Activated CD8-positive, alpha-beta memory T cell treated with anti-CD3 and anti-CD28 coated beads for 24 hours (primary cell): ENCODE data around the gene FAM241A.
"Not testable (repeated sequence)": the region's sequence is repeated elsewhere in the genome, so short reads cannot be mapped to it uniquely, and the experiment has no call there.

Experiments
- DNase-seq: peaks from one replicate; pipeline ENCODE4 v3.0.0-alpha.2; 2020

The FAM241A gene

DNA sequence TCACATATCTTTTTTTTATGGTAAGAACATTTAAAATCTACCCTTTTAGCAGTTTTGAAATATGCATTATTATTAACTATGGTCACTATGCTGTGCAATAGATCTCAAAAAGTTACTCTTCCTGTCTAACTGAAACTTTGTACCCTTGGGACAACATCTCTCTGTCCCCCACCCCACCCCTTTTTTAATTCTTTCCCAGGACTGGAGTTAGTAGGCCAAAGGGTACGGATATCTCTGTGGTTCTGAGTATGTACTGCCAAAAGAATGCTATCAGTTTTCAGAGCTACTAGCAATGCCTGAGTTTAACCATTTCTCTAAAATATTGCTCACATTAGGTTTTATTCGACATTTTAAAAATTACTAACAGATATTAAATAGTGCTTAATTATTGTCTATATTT, 4.7 kb upstream of the FAM241A start:
- DNase-seq, result no peak

DNA sequence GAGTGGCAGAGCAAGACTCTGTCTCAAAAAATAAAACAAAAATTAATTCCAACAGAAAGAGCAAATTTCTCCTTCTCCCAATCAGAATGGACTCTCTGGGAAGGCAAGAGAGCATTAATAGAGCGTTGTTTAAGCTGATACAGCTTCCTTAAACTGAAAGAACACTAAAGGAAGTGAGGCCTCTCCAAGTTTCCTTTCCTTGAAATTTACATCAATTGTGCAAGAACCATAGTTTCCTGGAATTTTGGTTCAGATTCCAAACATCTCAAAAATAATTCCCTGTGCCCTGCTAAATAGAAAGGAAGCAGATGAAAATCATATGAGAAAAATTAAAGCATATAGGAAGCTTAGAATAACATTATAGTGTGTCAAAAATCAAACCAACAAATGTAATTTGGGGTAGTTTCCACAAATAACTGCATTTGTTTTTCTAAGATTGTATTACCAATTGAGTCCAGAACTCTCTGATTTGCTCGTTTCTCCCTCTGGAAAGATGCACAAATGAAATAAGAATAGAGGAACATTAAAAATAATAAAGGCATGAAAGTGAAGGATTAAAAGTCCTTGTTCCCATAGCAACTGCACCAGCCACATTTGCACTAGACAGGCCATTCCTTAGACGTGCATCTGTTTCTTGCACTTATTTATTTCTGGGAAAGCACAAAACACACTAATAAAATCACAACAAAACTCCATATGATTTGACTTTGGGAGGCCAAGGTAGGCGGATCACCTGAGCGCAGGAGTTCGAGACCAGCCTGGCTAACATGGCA, 3.7 kb upstream of the FAM241A start:
- DNase-seq, result no peak

DNA sequence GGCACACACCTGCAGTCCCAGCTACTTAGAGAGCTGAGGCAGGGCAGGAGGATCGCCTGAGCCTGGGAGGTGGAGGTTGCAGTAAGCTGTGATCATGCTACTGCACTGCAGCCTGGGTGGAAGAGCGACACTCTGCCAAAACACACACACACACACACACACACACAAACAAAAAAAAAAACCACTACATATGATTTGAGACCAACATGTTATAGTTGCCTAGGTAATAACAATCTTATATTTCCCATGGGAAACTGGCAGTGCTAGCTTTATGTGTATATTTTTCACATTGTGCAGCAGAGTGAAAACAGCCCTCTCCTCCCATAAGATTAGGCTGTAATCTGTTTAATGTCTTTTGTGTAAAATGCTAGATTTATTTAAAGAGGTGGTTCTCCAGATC, 3.1 kb upstream of the FAM241A start:
- DNase-seq, result no peak

DNA sequence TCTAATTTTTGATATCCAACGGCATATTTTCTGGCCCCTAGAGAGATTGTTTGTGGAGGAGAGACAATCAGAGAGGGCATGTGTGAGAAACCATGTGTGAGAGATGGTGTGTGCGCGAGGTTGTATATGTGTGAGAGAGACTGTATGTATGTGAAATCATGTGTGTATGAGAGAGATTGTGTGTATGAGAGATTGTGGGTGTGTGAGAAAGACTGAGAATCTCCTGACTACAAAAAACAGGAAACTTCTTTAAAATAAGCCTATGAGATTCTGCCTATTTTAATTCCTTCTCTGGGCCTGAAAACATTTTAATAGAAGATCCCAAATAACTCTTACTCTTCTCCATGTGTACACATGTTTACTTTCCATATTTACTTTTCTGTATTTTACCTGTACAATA, 1.5 kb upstream of the FAM241A start:
- DNase-seq, result no peak

DNA sequence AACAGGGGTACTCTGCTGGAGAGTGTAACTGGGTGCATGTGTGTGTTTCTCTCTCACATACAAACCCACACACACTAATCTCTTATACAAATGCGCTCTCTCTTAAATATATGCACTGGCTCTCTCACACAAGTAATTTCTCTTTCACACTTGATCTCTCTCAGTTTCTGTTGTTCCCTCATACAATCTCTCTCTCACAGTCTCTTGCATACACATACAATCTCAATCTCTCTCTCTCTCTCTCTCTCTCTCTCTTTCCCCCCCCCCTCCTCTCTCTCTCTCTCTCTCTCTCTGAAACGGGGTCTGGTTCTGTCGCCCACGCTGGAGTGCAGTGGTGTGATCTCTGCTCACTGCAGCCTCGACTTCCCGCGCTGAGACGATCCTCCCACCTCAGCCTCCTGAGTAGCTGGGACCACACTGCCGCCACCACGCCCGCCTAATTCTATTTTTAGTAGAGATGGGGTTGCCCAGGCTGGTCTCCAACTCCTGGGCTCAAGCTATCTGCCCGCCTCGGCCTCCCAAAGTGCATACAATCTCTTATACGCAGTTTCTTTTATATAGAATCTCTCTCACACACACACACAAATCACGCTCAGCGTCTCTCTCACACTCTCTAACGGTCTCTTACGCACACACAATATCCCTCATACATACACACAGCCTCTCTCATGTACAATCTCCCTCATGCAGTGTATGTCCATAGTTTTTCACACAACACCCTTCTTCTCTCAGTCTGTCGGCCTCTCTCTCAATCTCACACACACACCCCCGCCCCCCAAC, 518 bp upstream of the FAM241A start:
- no peak for DNase-seq

DNA sequence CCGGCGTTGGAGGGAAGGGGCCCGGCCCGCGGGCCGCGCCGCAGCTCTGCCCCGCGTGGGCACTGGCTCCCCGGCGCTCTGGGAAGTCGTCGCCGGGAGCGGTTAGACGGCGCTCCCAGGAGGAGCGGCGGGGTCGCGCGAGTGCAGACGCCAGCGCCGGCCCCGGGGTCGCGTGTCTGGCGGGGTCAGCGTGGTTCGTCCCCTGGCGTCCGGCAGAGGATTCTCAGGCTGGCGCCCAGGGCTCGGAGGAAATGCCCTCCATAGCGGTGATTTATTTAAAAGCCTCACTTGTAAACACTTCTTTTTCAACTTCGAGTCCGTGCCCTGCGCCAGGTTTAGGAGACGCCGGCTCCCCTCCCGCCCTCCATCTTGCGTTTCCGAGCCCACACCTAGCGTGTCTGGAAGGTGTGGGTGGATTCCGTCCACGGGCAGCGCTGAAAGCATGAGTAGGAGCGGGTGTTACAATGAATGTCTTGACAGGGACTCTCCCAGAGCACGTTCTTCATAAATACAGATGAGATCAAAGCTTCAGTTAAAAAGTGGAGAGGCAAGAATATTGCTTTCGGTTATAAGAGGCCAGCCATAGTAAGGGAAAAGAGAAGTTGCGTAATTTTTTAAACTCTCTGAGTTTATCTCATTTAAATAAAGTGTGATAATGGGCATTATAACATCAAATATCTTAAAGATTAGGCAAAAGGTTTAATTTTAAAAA, 692 bp downstream of the FAM241A start:
- peak; percentile 88 for DNase-seq

DNA sequence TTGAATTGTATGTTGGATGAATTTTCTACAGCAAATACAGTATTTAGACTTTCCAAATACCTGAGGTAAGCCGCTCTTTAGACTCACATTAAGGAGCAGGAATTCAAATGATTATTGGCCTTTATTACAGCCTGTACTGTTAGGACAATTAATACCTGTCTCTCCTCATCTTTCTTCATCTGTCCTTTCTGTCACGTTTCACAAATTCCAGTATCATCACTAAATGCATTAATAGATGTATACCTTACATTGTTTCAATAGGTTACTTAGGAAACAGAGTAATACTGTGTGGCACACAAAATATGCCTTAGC, 1.2 kb downstream of the FAM241A start:
- no peak for DNase-seq

DNA sequence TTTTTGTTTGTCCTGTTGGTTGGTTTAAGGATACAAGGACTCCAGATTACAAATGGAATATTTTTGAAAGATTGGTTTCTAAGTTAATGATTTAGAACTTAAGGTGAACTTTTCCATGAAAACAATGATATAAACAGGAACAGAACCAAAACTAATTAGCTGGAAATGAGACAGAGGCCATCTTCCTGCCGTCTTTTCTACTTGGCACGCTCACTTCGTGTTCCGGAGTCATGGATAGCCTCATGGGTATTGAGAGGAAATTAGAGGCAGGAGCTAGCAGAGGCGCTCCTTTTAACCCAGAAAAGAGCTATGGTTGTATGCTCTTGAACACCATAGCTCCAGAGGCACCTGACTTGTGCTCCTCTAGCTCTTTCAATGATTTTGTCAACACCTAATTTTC, 2.4 kb downstream of the FAM241A start:
- no peak for DNase-seq

DNA sequence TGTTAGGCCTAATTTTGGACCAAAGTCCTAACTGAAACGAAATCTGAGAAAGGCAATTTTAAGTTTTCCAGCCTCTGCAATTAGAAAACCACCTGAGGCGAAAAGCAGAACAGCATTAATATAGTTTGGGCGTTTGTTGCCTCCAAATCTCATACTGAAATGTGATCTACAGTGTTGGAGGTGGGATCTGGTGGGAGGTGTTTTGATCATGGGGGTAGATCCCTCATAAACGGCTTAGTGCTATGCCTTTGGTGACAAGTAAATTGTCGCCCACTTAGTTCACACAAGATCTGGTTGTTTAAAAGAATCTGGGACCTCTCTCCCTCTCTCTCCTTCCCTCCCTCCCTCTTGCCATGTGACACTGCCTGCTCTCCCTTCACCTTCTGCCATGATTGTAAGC, 5.7 kb downstream of the FAM241A start:
- DNase-seq, result no peak

DNA sequence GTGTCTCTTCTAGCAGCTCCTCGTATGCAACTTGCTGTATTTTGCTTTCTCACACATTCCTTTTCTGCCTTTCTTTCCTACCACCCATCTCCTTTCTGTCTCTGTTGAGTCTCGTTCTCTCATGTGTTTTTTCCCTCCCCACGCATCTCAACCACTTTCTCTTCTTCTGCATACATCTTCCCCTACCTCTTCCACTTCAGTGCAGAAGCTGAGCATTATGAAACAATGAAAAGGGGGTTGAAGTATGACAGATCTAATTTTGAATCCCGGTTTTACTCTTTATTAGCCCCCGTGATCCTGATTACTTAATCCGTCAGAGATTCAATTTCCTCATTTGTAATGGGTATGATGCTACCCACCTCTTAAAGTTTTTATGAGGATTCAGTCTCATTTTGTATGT, 7.3 kb downstream of the FAM241A start:
- no peak for DNase-seq

DNA sequence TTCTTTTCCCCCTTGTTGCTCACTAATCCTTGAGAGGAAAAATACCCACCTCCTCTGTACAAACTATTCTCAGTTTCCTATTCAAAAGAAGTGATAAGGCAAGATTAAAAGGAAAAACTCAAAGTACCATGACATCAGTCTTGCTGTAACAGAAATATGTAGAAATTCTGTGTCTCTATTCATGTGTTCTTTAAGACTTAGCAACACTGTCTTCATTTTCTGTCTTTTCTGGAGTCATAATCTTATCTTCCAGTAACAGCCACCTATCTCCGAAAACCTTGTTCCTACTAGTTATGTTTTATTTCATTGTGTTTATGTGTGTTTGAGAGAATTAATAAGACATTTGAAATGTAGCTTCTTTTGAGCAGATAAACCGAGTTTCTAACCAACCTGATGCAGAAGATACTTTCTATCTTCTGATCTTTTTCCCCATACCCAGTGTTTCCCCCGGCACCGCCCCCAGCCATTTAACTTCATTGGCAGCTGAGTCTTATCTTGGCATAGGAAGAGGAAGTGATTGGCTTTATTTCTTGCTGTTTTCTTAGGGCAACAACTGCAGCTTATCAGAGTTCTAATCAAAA, 8.0 kb downstream of the FAM241A start:
- no peak for DNase-seq

DNA sequence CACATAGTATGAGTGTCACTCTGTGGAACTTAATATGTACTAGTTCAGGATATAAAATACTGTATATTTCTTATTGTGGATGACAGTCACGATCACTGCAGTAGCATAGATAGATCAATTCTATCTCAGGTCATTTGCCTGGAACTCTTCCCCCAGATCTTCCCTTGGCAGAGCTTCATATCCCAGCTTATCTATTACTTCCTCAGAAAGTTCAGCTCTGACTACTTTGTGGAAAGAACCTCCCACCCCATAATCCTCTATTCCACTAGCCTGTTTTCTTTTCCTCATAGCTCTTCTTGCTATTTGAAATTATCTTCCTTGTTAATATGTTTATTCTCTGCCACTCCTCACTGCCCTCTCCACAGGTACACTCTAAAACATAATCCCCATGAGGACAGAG, 10.9 kb downstream of the FAM241A start:
- no peak for DNase-seq

DNA sequence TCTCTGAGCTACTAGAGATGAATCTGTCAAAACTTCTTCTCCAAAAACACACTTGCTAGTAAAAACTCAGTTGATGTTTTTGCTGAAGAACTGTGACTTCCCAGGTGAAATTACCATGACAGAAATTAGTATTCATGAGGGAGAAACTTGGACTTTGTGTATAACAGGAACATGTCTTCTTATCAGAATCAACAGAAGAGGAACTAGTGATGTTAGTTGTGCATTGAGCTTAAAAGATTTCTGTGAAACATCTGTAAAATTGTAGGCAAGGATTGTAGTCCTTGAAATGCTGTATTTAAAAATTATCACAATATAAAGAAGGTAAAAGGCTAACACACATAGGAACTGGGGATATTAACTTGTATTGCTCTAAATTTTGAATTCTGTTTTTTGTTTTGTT, 11.3 kb downstream of the FAM241A start:
- DNase-seq, result no peak

DNA sequence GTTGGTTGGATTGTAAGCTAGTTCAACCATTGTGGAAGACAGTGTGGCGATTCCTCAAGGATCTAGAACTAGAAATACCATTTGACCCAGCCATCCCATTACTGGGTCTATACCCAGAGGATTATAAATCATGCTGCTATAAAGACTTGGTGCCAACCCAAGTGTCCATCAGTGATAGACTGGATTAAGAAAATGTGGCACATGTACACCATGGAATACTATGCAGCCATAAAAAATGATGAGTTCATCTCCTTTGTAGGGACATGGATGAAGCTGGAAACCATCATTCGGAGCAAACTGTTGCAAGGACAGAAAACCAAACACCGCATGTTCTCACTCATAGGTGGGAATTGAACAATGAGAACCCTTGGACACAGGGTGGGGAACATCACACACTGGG, 18.5 kb downstream of the FAM241A start:
- not testable (repeated sequence) for DNase-seq

DNA sequence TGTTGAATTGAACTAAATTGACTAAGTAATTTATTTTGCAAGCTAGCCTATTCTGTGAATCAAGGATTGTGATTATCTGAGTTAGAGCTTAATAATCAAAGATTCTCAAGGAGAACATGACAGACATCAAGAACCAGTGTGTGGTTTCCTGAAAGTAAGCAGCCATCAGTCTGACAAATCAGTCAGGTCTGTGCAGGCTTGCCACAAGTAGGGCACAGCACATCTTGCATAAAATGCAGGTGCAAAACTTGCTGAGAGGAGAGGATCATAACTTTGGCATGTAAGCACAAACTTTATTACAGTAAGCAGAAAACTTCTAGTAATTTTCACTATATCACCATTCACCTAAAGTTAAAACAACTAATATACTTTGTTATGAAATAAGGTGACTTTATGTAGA, 22.5 kb downstream of the FAM241A start:
- no peak for DNase-seq

DNA sequence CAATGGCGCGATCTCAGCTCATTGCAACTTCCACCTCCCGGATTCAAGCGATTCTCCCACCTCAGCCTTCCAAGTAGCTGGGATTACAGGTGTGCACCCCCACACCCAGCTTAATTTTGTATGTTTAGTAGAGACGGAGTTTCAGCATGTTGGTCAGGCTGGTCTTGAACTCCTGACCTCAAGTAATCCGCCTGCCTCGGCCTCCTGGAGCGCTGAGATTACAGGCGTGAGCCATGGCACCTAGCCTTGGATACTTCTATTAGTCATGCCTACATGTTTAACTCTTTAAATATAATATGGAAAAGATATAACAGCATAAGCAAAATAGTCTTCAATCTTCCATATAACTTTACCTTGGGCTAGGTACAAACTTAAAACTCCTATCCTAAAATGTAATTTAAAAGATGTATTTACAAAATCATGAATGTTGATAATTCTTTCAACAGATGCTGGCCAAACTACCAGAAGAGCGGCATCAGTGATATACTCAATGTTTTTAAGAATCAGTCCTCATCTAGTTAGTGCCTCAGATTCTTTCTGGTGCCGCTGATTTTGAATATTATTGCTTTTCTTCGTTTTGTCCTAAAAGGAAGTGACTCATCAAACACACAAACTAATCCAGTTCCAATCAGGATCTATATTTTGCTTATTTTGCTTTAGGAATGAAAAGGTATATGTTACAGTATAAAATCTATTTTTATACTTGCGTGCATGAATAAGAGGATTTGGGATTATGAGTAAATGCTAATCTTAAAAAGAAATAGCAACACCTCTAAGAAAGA, 23.7 kb downstream of the FAM241A start:
- DNase-seq, result no peak

DNA sequence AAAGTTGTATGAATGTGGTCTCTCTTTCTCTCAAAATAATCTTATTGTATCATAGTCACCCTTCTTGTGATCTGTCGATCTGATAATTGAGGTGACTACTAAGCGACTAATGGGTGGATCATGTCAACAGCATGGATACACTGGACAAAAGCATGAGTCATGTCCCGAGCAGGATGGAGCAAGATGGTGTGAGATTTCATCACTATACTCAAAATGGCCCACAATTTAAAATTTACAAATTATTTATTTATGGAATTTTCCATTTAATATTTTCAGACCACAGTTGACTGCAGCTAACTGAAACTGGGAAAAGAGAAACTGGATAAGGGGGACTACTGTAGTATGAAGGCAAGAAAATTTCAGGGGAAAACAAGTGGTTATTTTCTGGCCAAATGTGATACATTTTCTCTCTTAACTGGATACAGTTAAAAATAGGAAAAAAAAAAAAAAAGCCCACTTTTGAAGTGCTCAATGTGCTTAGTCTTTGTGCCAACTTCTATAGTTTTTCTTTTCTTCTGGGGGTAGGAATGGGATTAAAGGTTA, 25.3 kb downstream of the FAM241A start:
- DNase-seq, result no peak

DNA sequence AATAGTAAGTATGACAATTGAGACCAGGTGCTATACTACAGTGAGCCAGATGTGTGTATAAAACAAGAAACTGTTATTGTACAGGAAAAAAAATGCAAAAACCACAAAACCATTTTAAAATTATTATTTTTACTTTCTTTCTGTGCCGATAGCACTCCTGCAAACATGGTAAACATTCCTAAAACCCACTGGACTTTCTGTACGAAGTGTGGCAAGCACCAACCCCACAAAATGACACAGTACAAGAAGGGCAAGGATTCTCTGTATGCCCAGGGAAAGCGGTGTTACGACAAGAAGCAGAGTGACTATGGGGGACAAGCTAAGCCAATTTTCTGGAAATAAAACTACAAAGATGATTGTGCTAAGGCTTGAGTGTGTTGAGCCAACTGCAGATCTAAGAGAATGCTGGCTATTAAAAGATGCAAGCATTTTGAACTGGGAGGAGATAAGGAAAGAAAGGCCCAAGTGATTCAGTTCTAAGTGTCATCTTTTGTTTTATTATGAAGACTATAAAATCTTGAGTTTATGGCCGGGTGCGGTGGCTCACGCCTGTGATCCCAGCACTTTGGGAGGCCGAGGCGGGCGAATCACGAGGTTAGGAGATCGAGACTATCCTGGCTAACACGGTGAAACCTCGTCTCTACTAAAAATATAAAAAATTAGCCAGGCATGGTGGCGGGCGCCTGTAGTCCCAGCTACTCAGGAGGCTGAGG, 26.0 kb downstream of the FAM241A start:
- DNase-seq, result not testable (repeated sequence)

DNA sequence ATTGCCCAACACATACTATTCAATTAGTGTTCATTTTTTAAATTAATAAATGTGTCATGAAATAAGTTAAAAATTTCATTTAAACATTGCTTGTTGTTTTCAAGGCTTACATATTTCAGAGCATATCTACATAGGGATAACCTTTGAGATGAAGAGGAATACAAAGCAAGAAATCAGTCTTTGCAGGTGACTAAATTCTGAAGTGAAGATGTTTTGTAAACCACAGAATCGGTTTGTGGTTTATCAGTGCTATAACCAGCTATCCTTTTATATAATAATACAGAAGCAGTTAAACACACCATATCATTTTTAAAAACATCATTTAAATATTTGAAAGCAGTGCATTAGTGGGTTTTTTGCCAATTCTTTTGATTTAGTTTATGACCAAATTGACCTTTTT, 26.9 kb downstream of the FAM241A start:
- no peak for DNase-seq

DNA sequence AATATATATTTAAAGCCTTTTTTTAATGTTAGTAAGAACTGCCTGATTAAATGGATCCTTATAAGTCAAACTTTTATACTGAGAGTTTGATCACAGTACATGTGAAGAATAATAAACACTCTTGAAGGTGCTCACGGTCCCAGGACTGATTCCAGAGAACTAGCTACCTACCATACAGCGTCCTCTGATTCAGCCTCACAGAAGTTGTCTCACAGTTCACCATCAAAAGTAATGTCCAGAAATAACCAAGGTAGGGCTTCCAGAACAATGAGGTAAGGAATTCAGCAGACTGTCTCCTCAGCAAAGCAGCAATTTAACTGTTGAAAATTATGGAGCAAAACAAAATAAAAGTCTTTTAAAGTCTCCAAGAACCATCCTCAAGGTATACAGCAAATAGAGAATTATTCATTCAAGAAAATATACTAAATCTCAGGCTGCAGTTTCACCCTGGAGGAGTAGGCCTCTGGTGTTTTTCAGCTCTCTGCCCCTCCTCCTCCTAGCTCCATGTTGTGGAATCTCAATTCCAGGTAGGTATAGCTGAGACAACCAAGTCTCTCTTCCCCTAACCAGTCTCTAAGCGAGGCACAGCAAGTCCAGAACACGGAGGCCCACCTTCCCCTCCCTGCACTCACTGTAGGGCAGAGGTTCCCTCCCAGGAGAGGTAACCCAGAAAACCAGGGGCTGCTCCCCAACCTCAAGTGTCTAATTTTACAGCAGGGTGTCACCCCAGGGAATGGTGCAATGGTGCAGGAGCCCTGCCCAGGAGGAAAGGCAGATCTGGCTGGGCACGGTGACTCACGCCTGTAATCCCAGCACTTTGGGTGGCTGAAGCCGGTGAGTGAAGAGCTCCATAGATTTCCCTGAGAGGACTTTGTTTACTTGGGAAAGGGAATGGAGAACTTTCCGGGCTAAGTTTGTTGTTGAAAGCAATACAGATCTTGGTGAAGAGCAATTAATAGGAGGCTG, 28.6 kb downstream of the FAM241A start:
- DNase-seq, result no peak

DNA sequence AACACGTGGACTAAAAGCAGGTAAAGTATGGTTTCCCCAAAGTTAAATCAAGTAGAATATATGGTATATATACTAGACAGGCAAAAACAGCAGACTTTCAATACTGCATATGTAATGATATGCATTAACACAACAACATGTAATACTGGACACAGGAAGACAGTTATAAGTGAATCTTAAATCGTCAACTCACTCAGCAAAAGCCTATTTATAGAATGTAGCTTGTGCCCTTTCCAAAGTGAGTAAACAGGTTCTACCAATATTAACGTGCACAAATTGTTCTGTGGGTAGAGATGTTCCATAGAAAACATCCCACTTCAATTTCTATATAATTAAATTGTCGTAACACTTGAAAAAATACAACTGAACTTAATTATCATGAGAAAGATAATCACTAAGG, 30.6 kb downstream of the FAM241A start:
- no peak for DNase-seq
